ENCODE data around the gene GMEB2. TPM values are rescaled to one million over a fixed set of nuclear protein-coding genes. Genes with fewer than 3 reads are reported as not detected.

Gene GMEB2
- polyA plus RNA-seq, 1 experiment = 6.3 TPM

DNA sequence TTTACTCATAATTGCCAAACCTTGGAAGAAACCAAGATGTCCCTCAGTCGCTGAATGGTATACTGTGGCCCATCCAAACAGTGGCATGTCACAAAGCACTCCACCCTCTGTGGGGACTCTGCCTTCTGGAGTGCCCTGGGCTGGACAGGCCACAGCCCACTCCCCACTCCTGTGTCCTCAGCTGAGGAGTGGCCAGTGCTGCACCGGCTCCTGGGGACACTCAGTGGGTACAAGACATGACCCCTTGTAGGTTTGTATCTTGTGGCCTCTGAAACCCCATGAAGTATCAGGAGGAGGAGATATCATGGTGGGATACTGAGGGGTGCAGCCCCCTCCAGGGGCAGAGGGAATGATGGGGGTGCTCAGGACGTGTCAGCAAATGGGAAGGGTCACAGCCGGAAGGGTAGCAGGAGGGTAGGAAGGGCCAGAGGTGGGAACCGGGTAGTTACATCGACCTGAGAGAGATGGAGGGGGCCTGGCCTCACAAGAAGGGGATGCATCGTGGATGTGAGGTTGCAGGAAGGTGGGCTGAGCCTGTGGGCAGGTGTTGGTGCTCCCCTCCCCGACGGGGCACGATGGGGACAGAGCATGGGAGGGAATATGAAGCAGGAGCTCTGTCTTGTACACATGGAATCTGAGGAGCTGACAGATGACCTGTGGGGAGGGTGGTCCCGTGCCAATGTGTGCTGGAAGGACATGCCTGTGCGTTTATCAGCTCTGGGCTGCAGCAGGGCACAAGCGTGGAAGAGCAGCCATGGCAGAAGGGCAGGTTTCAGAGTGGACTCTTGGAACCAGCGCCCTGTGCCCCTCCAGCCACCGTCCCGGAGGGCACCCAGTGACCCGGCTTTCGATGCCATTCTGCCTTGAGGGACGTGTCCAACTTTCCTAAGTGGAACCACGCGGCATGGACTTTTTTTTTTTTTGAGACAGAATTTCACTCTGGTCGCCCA is 41.0 kb downstream of the GMEB2 start:
- H3K27ac ChIP-seq (ENCODE audit: low read depth, low read length) = no peak overlapping the region
- H3K4me3 ChIP-seq (ENCODE audit: low read depth, low read length) = no peak overlapping the region
- no peaks in the 10 kb centered on the region; the same call in 1 of the 2 replicates for H3K9me3 ChIP-seq (ENCODE audit: control insufficient read depth, insufficient read depth, low read length)
- H3K27me3 ChIP-seq (ENCODE audit: control insufficient read depth, insufficient read depth, low read length) = no peaks in the 10 kb centered on the region
- TF ChIP-seq, protein P1, sequence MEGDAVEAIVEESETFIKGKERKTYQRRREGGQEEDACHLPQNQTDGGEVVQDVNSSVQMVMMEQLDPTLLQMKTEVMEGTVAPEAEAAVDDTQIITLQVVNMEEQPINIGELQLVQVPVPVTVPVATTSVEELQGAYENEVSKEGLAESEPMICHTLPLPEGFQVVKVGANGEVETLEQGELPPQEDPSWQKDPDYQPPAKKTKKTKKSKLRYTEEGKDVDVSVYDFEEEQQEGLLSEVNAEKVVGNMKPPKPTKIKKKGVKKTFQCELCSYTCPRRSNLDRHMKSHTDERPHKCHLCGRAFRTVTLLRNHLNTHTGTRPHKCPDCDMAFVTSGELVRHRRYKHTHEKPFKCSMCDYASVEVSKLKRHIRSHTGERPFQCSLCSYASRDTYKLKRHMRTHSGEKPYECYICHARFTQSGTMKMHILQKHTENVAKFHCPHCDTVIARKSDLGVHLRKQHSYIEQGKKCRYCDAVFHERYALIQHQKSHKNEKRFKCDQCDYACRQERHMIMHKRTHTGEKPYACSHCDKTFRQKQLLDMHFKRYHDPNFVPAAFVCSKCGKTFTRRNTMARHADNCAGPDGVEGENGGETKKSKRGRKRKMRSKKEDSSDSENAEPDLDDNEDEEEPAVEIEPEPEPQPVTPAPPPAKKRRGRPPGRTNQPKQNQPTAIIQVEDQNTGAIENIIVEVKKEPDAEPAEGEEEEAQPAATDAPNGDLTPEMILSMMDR (IDR thresholded peaks at IDR 0.05; ENCODE audit: low read depth, low read length) = no peak
- ChIA-PET POLR2A (no interaction called here), CTCF (no interaction called here)
- DNase-seq (ENCODE audit: low read depth, low spot score) = no peak

DNA sequence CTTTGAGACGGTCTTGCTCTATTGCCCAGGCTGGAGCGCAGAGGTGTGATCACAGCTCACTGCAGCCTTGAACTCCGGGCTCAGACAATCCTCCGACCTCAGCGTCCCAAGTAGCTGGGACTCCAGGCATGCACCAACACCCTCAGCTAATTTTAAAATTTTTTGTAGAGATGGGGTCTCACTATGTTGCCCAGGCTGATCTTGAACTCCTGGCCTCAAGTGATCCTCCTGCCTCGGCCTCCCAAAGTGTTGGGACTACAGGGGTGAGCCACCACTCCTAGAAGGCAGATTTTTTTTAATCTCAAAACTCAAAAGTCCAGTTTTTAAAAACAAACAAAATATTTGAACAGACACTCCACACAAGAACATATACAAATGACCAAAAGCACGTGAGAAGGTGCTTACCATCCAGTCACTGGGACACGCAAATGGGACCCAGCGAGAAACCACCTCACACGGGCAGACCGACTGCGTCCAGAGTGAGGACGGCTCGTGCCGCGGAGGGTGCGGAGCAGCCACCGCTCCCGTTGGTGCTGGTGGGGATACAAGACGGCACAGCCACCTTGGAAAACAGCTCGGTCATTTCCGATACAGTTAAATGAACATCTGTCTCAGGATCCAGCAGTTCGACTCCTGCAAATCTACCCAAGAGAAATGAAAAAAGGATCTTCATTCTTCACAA is 44.4 kb downstream of the GMEB2 start:
- POLR2A ChIA-PET = interaction anchor here (0.6 to 1.3 kb wide), 4 partner anchors 9 to 455 kb away, joined by 3 to 5 read pairs (median 4); partner anchors contain the start of genes GMEB2 and HELZ2
- CTCF ChIA-PET = no interaction called here
- no peak for DNase-seq (ENCODE audit: low read depth, low spot score)
- Histone ChIP-seq H3K4me3 (ENCODE audit: low read depth, low read length) (no peak overlapping the region), H3K27ac (ENCODE audit: low read depth, low read length) (peak overlapping the region; percentile 57), H3K9me3 (ENCODE audit: control insufficient read depth, insufficient read depth, low read length) (no peaks in the 10 kb centered on the region; the same call in 1 of the 2 replicates), H3K27me3 (ENCODE audit: control insufficient read depth, insufficient read depth, low read length) (no peaks in the 10 kb centered on the region)
- TF ChIP-seq, protein P1 (IDR thresholded peaks at IDR 0.05; ENCODE audit: low read depth, low read length) = no peak

DNA sequence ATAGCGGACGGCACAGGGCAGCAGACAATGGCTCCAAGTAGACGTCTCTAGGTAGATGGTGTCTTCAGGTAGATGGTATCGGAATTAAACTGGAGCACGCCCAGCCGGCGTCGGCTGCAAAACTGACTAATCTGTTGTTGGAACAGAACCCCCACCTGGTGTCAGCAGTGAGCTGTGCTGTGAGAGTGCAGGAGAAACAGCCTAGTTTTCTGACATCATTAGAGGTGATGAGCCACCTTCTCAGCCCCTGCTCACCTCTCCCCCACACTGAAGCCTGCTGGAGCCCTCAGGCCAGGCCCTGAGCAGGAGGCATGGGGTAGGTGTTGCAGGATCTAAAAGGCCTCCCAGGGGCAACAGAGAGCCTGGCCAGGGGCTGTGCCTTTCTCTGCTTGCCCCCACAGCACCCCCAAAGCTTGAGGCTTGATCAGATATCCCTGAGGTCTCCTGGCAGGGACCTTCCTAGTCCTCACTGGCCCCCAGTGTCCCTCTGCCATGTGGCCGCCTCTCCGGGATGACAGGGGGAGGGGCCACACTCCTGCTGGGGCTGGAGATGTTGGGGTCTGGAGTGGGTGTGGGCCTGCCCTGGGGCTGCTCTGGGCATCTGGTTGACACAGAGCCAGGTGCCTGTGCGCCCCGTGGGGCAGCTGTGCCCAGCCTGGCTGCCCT is 46.0 kb downstream of the GMEB2 start:
- DNase-seq (ENCODE audit: low read depth, low spot score) = no peak
- Histone ChIP-seq H3K27ac (ENCODE audit: low read depth, low read length) (no peak overlapping the region), H3K4me3 (ENCODE audit: low read depth, low read length) (no peak overlapping the region), H3K9me3 (ENCODE audit: control insufficient read depth, insufficient read depth, low read length) (no peaks in the 10 kb centered on the region; the same call in 1 of the 2 replicates), H3K27me3 (ENCODE audit: control insufficient read depth, insufficient read depth, low read length) (no peaks in the 10 kb centered on the region)
- TF ChIP-seq, protein P1 (IDR thresholded peaks at IDR 0.05; ENCODE audit: low read depth, low read length) = peak; percentile 57
- ChIA-PET POLR2A (no interaction called here), CTCF (interaction anchor here (1.0 kb wide), 1 partner anchor 84 kb away, joined by 3 read pairs; no protein-coding TSS in a partner anchor)

DNA sequence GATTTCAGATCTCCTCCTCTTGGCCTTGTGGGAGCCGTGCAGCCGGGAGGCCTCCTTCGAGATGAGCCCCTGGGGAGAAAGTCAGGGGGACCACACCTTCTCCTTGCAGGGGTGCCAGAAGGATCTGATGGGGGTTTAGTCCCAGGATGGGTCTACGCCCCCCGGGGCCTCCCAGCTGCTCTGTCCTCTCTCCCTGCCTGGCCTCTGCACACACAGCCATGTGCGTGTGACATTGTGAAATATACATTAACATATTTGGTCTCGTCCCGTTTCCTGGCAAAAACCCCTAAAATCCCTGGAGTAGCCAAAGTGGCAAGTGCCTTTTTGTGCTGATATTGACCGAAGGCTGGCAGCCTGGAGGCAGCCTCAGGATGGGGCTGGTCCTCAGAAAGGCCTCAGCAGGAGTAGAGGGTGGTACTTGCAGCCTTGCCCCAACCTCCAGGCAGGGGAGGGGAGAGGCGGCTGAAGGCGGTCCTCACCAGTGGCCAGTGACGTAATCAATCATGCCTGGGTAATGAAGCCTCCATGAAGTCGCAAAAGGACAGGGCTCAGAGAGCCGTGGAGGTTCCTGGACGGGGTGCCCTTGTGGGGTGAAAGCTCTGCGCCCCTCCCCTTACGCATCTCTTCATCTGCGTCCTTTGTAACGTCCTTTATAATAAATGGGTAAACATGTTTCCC is 47.7 kb downstream of the GMEB2 start:
- TF ChIP-seq, protein P1 (IDR thresholded peaks at IDR 0.05; ENCODE audit: low read depth, low read length) = no peak
- POLR2A ChIA-PET = no interaction called here
- CTCF ChIA-PET = interaction anchor here (0.7 kb wide), 1 partner anchor 21 kb away, joined by 3 read pairs; no protein-coding TSS in a partner anchor
- Histone ChIP-seq H3K27me3 (ENCODE audit: control insufficient read depth, insufficient read depth, low read length) (no peaks in the 10 kb centered on the region), H3K27ac (ENCODE audit: low read depth, low read length) (no peak overlapping the region), H3K4me3 (ENCODE audit: low read depth, low read length) (no peak overlapping the region), H3K9me3 (ENCODE audit: control insufficient read depth, insufficient read depth, low read length) (no peaks in the 10 kb centered on the region; the same call in 1 of the 2 replicates)
- DNase-seq (ENCODE audit: low read depth, low spot score) = no peak
